Large intestine (tissue), 3 donors: ENCODE measurements around the gene RBKS. TPM values are rescaled to one million over a fixed set of nuclear protein-coding genes. Genes with fewer than 3 reads are reported as not detected.
A peak's percentile ranks its signal among the peaks of the same experiment; 100 is the strongest.

Source experiments
- DNase-seq, 2 donors: peaks; one replicate each; pipeline versions ENCODE4 v3.0.0 to v3.0.0-alpha.2; 2013
- H3K27ac ChIP-seq: one replicate; pipeline ENCODE4 v1.5.1; 2013; ENCODE audit warnings: low read length
- H3K27me3 ChIP-seq: 2 replicates; pipeline ENCODE4 v1.6.1; 2013; ENCODE audit warnings: low read length; ENCODE audit not compliant: control insufficient read depth, insufficient read depth
- H3K36me3 ChIP-seq: 2 replicates; pipeline ENCODE4 v1.6.1; 2013; ENCODE audit warnings: low read length; ENCODE audit not compliant: control insufficient read depth, insufficient read depth
- H3K4me1 ChIP-seq: one replicate; pipeline ENCODE4 v1.6.1; 2013; ENCODE audit warnings: low read length; ENCODE audit not compliant: control insufficient read depth, insufficient read depth
- H3K4me3 ChIP-seq: one replicate; pipeline ENCODE4 v1.5.1; 2013; ENCODE audit warnings: low read length
- H3K9me3 ChIP-seq: one replicate; pipeline ENCODE4 v1.6.1; 2013; ENCODE audit warnings: mild to moderate bottlenecking, low read depth, low read length, moderate library complexity; ENCODE audit not compliant: control insufficient read depth
- WGBS: methylation state at CpG from one replicate; pipeline ENCODE4 v1.1.5; 2013; ENCODE audit warnings: low lambda C conversion rate; ENCODE audit not compliant: insufficient coverage; 5-methylcytosine and 5-hydroxymethylcytosine counted together
- polyA plus RNA-seq: library from polyadenylated mRNA; unstranded; fragments of 120-200 nt; gene quantifications from one replicate; pipeline ENCODE4 v1.2.1, GENCODE V29; 2013

Gene RBKS
- polyA plus RNA-seq, 1 donor: 30.4 TPM

GRCh38 chr2:27815860-27816438 is 74.2 kb downstream of the RBKS start:
- Histone ChIP-seq H3K36me3 (peaks cover 10% of the 10 kb centered on the region), H3K4me1 (peaks cover 5% of the 10 kb centered on the region), H3K9me3 (no peaks in the 10 kb centered on the region), H3K4me3 (no peak overlapping the region), H3K27ac (no peak overlapping the region), H3K27me3 (no peaks in the 10 kb centered on the region)
- DNase-seq: no peak
- no CpG with 5 or more reads among the region's 4 CpGs for WGBS

DNA sequence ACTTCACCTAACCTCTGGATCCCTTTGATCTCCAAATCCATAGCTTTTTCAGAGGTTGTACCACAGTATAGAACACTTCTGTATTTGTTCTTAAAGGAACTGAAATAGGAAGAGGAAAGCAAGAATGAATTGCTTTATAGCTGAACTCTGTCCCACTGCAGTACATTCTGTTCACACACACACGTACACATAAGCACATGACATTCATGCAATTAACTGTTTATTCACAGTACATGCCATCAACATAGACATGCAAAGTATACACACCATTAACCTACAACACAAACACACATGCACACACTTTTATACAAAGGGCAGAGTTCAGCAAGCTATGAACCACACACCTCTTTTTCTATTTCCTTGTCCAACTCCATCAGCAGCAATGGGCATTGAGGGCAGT is 75.4 kb downstream of the RBKS start:
- no peaks in the 10 kb centered on the region for H3K9me3 ChIP-seq
- peak overlapping the region; percentile 1 for H3K27ac ChIP-seq
- peaks cover 10% of the 10 kb centered on the region for H3K36me3 ChIP-seq
- no peak overlapping the region for H3K4me3 ChIP-seq
- DNase-seq: peak; percentile 26 to 67
- H3K27me3 ChIP-seq: no peaks in the 10 kb centered on the region
- H3K4me1 ChIP-seq: peaks cover 5% of the 10 kb centered on the region
- no CpG with 5 or more reads among the region's 1 CpG for WGBS

DNA sequence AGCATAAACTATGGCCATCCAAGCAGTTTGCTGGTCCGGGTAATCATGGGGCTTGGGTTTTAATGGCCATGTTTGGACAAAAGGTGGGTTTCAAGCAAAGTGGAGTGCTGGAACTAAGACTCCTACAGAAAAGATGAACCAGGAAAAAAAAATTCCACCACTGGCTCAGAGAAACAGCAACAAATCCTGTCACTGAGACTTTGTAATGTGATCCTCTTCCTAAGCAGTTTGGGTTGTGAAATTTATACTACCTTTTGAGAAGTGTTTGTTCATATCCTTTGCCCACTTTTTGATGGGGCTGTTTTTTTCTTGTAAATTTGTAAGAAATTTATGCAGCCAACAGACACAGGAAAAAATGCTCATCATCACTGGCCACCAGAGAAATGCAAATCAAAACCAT is 78.4 kb downstream of the RBKS start:
- no peaks in the 10 kb centered on the region for H3K36me3 ChIP-seq
- H3K4me1 ChIP-seq: peaks cover 5% of the 10 kb centered on the region
- H3K27ac ChIP-seq: no peak overlapping the region
- H3K9me3 ChIP-seq: no peaks in the 10 kb centered on the region
- DNase-seq: no peak
- no peak overlapping the region for H3K4me3 ChIP-seq
- H3K27me3 ChIP-seq: no peaks in the 10 kb centered on the region
- WGBS: 100% methylated on average over 1 of the region's 1 CpG

DNA sequence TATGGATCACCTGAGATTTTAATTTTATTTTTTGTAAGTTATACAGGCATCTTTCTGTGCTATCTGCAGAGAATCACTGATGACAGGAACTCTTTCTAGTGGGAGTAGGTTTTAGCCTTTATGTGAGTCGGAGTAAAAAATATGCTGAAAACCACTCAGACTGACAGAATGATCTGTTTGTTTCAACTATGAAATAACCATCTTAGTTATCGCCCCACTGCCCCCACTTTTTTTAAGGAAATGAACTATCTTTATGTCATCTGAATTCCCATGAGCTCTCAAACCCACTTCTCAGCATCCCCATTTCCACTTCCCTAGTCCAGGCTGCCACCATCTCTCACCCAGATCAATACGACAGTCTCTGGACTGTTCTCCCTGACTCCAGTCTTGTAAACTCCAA is 79.7 kb downstream of the RBKS start:
- Histone ChIP-seq H3K9me3 (no peaks in the 10 kb centered on the region), H3K4me1 (peaks cover 5% of the 10 kb centered on the region), H3K27me3 (no peaks in the 10 kb centered on the region), H3K27ac (no peak overlapping the region), H3K36me3 (no peaks in the 10 kb centered on the region), H3K4me3 (no peak overlapping the region)
- WGBS: 100% methylated on average over 1 of the region's 3 CpGs
- no peak for DNase-seq

DNA sequence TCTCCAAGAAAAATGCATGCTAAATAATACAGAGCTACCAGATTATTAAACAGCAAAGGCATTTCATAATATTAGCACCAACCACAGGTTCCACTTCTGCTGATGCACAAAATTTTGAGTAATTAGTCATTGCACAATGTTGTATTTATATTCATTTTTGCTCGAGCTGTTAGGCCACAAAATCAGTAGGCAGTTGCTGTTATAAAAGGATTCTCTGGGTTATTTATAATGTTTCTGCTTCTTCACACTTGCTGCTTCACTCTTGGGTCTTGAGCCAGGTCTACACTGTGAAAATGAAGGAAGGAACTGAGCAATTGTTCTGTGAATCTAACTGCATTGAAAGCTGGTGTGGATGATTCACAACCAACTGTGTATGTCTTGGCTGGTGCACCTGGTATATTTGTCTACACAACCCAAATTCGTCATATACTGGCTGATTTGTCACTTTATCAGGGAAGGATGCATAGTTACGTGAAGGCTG is 80.4 kb downstream of the RBKS start:
- Histone ChIP-seq H3K4me1 (peaks cover under 1% of the 10 kb centered on the region), H3K27ac (no peak overlapping the region), H3K9me3 (no peaks in the 10 kb centered on the region), H3K27me3 (no peaks in the 10 kb centered on the region), H3K36me3 (no peaks in the 10 kb centered on the region), H3K4me3 (no peak overlapping the region)
- WGBS: no CpG with 5 or more reads among the region's 3 CpGs
- DNase-seq: no peak

DNA sequence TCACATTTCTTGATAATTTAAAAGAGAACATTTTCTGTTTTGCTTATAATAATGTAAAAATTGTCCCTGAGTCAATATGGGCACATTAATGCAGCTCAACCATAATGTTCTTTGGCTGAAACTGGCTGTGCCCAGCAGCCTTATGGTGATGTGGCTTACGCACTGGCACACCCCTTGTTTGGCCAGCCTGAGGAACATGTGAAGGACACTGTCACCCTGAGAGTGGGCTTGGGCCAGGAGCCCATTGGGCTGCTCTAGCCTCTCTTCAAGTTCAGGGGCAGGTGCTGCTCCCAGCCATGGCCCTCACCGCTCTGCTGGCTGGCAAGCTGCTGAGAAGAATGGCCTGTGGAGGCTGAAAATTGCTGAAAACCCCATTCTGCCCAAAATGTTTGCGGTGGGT is 81.2 kb downstream of the RBKS start:
- Histone ChIP-seq H3K4me1 (no peaks in the 10 kb centered on the region), H3K4me3 (no peak overlapping the region), H3K27ac (no peak overlapping the region), H3K27me3 (no peaks in the 10 kb centered on the region), H3K9me3 (no peaks in the 10 kb centered on the region), H3K36me3 (no peaks in the 10 kb centered on the region)
- WGBS: no CpG with 5 or more reads among the region's 3 CpGs
- DNase-seq: no peak

- no peaks in the 10 kb centered on the region for H3K4me1 ChIP-seq
- no peaks in the 10 kb centered on the region for H3K36me3 ChIP-seq
- no peaks in the 10 kb centered on the region for H3K9me3 ChIP-seq
- WGBS: no CpG with 5 or more reads among the region's 2 CpGs
- DNase-seq: no peak
- no peaks in the 10 kb centered on the region for H3K27me3 ChIP-seq
- H3K27ac ChIP-seq: no peak overlapping the region
- no peak overlapping the region for H3K4me3 ChIP-seq
These were observed 81.8 kb downstream of the RBKS start for GRCh38 chr2:27808418-27808817.

GRCh38 chr2:27807476-27807875 is 82.7 kb downstream of the RBKS start:
- Histone ChIP-seq H3K27me3 (no peaks in the 10 kb centered on the region), H3K4me1 (no peaks in the 10 kb centered on the region), H3K4me3 (no peak overlapping the region), H3K36me3 (no peaks in the 10 kb centered on the region), H3K9me3 (no peaks in the 10 kb centered on the region), H3K27ac (no peak overlapping the region)
- no peak for DNase-seq
- no CpG with 5 or more reads among the region's 4 CpGs for WGBS

DNA sequence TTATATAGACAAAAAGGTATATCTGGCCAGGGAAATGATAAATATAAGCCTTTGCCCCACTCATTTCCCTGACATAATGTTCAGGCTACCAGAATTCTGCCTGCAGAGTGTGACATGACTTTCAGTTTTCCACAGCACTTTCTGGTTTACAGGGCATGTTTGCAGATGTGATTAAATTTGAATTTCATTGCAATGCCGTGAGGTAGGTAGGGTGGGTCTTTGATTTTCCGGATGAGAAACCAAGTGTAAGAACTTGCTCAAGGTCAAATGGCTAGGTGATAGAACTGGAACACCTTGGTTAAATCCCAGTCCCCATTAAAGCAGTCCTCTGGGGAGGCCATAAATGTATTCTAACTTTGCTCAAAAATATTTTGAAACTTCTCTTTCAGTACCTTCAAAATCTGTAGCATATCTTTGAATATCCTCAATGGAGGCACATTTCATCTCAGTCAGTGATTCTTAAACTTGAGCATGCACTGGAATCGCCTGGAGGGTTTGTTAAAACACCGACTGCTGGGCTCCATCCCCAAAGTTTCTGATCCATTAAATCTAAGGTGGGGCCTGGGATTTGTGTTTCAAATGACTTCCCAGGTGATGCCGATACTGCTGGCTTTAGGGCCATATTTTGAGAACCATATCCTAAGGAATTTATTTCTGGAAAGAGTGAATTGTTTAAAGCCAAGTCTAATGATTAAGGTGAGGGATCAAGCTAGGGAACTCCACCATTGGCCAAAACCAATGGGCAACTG is 83.7 kb downstream of the RBKS start:
- DNase-seq: no peak
- Histone ChIP-seq H3K27me3 (no peaks in the 10 kb centered on the region), H3K4me3 (no peak overlapping the region), H3K27ac (no peak overlapping the region), H3K4me1 (no peaks in the 10 kb centered on the region), H3K9me3 (no peaks in the 10 kb centered on the region), H3K36me3 (no peaks in the 10 kb centered on the region)
- WGBS: 92% methylated on average over 2 of the region's 5 CpGs

DNA sequence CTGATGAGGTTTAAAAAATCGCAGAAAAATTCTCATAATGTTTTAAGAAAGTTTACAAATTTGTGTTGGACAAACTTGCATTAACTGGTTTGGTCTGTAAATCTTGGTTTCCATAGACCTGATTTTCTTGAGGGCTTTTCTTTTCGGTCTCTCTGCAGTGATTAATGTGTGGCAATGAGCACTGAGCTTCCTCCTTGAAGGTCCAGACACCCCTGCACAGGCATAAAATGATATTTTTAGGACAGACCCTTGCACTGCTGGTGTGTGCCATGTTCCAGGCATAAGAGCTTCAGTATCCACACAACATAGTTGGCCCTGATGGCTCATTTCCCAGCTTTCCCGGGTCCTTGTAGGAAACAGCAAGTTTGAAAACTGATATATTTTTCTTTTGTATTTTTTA is 85.0 kb downstream of the RBKS start:
- Histone ChIP-seq H3K27me3 (no peaks in the 10 kb centered on the region), H3K9me3 (no peaks in the 10 kb centered on the region), H3K27ac (no peak overlapping the region), H3K4me1 (peaks cover 6% of the 10 kb centered on the region), H3K36me3 (no peaks in the 10 kb centered on the region), H3K4me3 (no peak overlapping the region)
- WGBS: 82% methylated on average over 1 of the region's 3 CpGs
- DNase-seq: no peak

- H3K27me3 ChIP-seq: no peaks in the 10 kb centered on the region
- H3K4me3 ChIP-seq: no peak overlapping the region
- DNase-seq: no peak
- H3K36me3 ChIP-seq: no peaks in the 10 kb centered on the region
- no peaks in the 10 kb centered on the region for H3K9me3 ChIP-seq
- no peak overlapping the region for H3K27ac ChIP-seq
- H3K4me1 ChIP-seq: peaks cover 6% of the 10 kb centered on the region
These were observed 86.0 kb downstream of the RBKS start for GRCh38 chr2:27804146-27804545.
